Heart left ventricle (tissue), 13 donors: Measurements from ENCODE around the gene DBH.

Source experiments
- POLR2A ChIP-seq, 2 donors: fragments of 450-650 bp; IDR thresholded peaks; one replicate each; pipeline ENCODE4 v1.6.1; 2017; ENCODE audit warnings: antibody characterized with exemption in 2 of 2, mild to moderate bottlenecking in 2 of 2, moderate library complexity in 2 of 2
- TF ChIP-seq, protein P1 (sequence below), 12 donors: fragments of 200-600 bp; sonication (generic) in 4 of 12; IDR thresholded peaks; one replicate each; pipeline versions ENCODE4 v1.5.0 to v1.8.0; 2018 to 2022; ENCODE audit warnings: antibody characterized with exemption in 12 of 12, mild to moderate bottlenecking in 5 of 12
- donor health status: ischemic (EF 13 %, LVEDD 7.1; RV severe dilation, severe dysfunction).
- donor health status: DM: no; HTN: yes; CAD: no.
- donor health status: DM: no; HTN: no; CAD: no.
- donor health status: ischemic (EF 25% LVEDD 6.9; RV normal size, moderate dysfunction).
- donor health status: ischemic (EF 25% LVEDD 5.7; RV mildly dilated, moderate dysfunction).
- donor health status: ischemic (EF 35%, LVEDD 5.7; RV mildly dilated, moderate dysfunction).
- donor health status: nonischemic (EF 11% LVEDD 7.7; RV severe dilation, severe dysfunction).
- donor health status: DM: yes; HTN: yes; CAD: no.
- donor health status: PGD.
- donor health status: ischemic (EF 29% LVEDD 5.4; RV normal size, mild dysfunction).
- donor health status: nonischemic (EF 23%, LVEDD 6.1; RV moderate dilation, normal function).

DNA sequence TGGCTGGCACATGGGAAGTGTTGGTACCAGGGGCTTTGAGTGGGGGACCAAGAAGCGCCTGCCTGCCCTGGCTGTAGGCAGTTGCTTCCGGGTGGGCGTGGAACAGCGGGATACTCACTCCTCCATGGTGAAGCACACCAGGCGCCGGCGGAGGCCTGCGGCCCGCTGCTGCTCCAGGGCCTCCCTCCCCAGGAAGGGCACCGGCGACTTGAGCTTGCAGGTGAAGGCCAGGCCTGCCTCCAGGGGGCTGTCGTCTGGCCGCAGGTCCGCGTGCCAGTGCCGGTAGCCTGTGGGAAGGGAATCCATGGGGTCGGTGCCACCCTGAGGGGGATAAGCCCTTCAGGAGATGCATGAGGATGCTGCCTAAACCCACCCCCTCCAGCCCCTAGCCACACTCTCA lies 34.3 kb downstream of the DBH start:
- TF ChIP-seq, protein P1, sequence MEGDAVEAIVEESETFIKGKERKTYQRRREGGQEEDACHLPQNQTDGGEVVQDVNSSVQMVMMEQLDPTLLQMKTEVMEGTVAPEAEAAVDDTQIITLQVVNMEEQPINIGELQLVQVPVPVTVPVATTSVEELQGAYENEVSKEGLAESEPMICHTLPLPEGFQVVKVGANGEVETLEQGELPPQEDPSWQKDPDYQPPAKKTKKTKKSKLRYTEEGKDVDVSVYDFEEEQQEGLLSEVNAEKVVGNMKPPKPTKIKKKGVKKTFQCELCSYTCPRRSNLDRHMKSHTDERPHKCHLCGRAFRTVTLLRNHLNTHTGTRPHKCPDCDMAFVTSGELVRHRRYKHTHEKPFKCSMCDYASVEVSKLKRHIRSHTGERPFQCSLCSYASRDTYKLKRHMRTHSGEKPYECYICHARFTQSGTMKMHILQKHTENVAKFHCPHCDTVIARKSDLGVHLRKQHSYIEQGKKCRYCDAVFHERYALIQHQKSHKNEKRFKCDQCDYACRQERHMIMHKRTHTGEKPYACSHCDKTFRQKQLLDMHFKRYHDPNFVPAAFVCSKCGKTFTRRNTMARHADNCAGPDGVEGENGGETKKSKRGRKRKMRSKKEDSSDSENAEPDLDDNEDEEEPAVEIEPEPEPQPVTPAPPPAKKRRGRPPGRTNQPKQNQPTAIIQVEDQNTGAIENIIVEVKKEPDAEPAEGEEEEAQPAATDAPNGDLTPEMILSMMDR (IDR thresholded peaks at IDR 0.05) = no peak
- TF ChIP-seq POLR2A (IDR thresholded peaks at IDR 0.05) = no peak
